ENCODE measurements around the gene TJP1.

TJP1 gene

GRCh38 chr15:29681166-29681845, 141.0 kb downstream of the TJP1 start:
- no peak for DNase-seq (ENCODE audit: extremely low read depth, insufficient read length)
- no peak for TF ChIP-seq CTCF (IDR thresholded peaks at IDR 0.05; ENCODE audit: insufficient read depth, low read length, poor library complexity, severe bottlenecking)
- H3K27me3 ChIP-seq (replicated peaks; ENCODE audit: control insufficient read depth, insufficient read depth, low read length): peaks cover 1% of the 10 kb centered on the region; the same call in 1 of the 2 replicates

DNA sequence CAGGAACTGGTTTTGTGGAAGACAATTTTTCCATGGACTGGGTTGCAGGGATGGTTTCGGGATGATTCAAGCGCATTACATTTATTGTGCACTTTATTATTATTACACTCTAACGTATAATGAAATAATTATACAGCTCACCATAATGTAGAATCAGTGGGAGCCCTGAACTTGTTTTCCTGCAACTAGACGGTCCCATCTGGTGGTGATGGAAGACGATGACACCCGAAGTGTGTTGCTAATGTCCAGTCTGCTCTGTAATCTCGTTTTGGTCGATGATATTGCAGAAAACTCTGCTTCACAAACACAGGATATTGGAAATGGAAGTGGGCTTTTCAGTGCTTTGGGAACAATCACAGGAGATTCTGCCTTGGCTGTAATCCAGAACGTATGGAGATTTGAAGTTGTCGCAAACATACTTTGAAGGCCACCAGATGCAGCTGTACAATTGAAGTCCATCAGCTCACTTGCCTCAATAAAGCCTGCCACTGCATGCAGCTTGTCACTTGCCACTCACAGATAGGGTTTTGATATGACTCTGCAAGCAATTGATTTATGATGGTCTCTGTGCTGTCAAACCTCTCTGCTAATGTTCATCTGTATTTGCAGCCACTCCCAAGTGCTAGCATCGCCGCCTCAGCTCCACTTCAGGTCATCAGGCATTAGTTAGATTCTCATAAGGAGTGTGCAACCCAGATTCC, 141.7 kb downstream of the TJP1 start:
- no peak for DNase-seq (ENCODE audit: extremely low read depth, insufficient read length)
- peaks cover 1% of the 10 kb centered on the region; the same call in 1 of the 2 replicates for H3K27me3 ChIP-seq (replicated peaks; ENCODE audit: control insufficient read depth, insufficient read depth, low read length)
- no peaks in the 10 kb centered on the region for H3K36me3 ChIP-seq (ENCODE audit: control insufficient read depth, insufficient read depth, low read length)
- no peak for TF ChIP-seq CTCF (IDR thresholded peaks at IDR 0.05; ENCODE audit: insufficient read depth, low read length, poor library complexity, severe bottlenecking)
- H3K4me3 ChIP-seq (replicated peaks; ENCODE audit: low read depth, low read length): no peak overlapping the region

More at GRCh38 chr15:29681166-29681845, 141.0 kb downstream of the TJP1 start:
- Histone ChIP-seq H3K4me3 (replicated peaks; ENCODE audit: low read depth, low read length) (no peak overlapping the region), H3K36me3 (ENCODE audit: control insufficient read depth, insufficient read depth, low read length) (no peaks in the 10 kb centered on the region)

DNA sequence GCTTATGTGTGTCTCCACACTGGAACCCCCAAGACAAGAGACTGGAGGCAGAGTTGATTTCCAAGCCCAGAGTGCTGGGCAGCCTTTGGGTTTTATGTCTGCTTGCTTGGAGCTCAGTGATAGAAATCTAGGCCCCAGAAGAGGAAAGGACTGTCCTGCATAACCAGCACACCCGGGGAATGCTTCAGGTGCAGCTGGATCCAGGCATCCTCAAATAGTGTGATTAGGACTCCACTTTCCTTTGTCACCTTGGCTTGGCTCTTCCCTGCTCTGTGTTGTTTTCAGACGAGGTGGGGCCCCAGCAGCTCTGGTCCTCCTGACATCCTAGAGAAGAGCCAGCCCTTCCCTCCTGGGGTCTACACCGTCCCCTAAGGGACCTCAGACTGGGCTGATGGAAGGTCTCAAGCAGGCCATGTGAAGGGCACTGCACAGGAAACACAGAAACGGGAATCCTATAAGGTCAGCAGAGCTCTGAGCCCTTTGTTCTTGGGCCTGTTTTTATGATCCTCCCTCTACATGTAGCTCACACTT, 143.7 kb downstream of the TJP1 start:
- Histone ChIP-seq H3K27me3 (replicated peaks; ENCODE audit: control insufficient read depth, insufficient read depth, low read length) (peaks cover 1% of the 10 kb centered on the region; the same call in 1 of the 2 replicates), H3K4me3 (replicated peaks; ENCODE audit: low read depth, low read length) (no peak overlapping the region), H3K36me3 (ENCODE audit: control insufficient read depth, insufficient read depth, low read length) (no peaks in the 10 kb centered on the region)
- TF ChIP-seq CTCF (IDR thresholded peaks at IDR 0.05; ENCODE audit: insufficient read depth, low read length, poor library complexity, severe bottlenecking): no peak
- DNase-seq (ENCODE audit: extremely low read depth, insufficient read length): no peak

DNA sequence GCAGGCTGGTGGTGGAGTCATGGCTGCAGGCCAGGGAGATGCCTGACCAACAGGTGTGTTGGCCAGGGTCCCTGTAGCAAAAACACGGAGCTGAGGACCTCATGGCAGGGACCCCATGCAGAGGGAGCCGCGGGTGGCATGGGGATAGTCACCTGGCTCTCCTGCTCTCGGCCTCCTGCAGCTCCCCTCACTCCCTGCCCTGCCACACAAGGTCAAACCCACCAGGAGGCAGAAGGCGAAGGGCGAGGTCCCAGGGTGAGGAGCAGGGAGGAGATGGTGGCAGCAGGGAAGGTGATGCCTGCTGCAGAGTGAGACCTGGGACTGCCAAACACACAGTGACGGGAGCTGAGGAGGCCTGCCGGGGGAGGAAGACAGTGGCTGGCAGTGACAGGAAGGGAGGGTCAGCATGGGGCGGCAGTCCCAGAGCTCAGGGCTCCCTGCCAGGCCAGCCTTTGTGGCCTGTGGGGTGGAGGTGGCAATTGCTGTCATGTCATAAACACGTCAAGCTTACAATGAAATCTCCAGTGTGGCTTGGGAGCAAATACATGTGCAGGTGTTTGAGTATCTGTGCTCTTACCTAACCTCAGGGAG, 144.3 kb downstream of the TJP1 start:
- H3K36me3 ChIP-seq (ENCODE audit: control insufficient read depth, insufficient read depth, low read length): no peaks in the 10 kb centered on the region
- peaks cover 1% of the 10 kb centered on the region; the same call in 1 of the 2 replicates for H3K27me3 ChIP-seq (replicated peaks; ENCODE audit: control insufficient read depth, insufficient read depth, low read length)
- no peak for DNase-seq (ENCODE audit: extremely low read depth, insufficient read length)
- no peak for TF ChIP-seq CTCF (IDR thresholded peaks at IDR 0.05; ENCODE audit: insufficient read depth, low read length, poor library complexity, severe bottlenecking)
- H3K4me3 ChIP-seq (replicated peaks; ENCODE audit: low read depth, low read length): no peak overlapping the region

DNA sequence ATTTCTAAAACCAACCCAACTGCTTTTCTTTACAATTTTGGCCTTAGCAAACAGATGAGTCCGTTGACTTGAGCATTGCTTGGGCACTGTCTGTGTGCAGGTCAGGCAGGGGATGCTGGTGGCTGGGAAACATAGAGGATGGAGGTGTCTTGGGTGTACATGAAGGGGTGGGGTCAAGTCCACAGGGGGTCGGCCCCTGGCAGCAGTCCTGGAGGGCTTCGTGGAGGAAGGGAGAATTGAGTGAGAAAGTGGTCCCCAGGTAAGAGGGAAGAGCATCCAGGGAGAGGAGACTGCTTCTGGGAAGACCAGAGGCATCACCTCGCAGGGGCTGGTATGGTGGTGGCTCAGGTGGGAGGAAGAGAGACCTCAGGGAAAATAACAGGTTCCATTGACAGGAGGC, 144.8 kb downstream of the TJP1 start:
- Histone ChIP-seq H3K27me3 (replicated peaks; ENCODE audit: control insufficient read depth, insufficient read depth, low read length) (peaks cover 1% of the 10 kb centered on the region; the same call in 1 of the 2 replicates), H3K4me3 (replicated peaks; ENCODE audit: low read depth, low read length) (no peak overlapping the region), H3K36me3 (ENCODE audit: control insufficient read depth, insufficient read depth, low read length) (no peaks in the 10 kb centered on the region)
- DNase-seq (ENCODE audit: extremely low read depth, insufficient read length): no peak
- no peak for TF ChIP-seq CTCF (IDR thresholded peaks at IDR 0.05; ENCODE audit: insufficient read depth, low read length, poor library complexity, severe bottlenecking)

Measured in GM06990 (cell line).